Suprapubic skin (tissue), 4 donors: ENCODE measurements around the gene ARID5A.

Source experiments
- CTCF ChIP-seq, 2 donors: fragments of 200-600 bp in 1 of 2; fragments of 450-650 bp in 1 of 2; sonication (generic) in 1 of 2; IDR thresholded peaks; one replicate each; pipeline ENCODE4 v1.5.1; 2016 to 2019; ENCODE audit warnings: antibody characterized with exemption in 2 of 2, mild to moderate bottlenecking in 1 of 2, moderate library complexity in 1 of 2
- EP300 ChIP-seq: sonication (generic); formaldehyde crosslinking; IDR thresholded peaks from one replicate; pipeline ENCODE4 v1.6.1; 2017; ENCODE audit warnings: antibody characterized with exemption
- POLR2A ChIP-seq, 2 donors: fragments of 450-650 bp; IDR thresholded peaks; one replicate each; pipeline ENCODE4 v1.6.1; 2017; ENCODE audit warnings: antibody characterized with exemption in 2 of 2, mild to moderate bottlenecking in 2 of 2, moderate library complexity in 2 of 2
- POLR2AphosphoS5 ChIP-seq, 3 donors: sonication (generic); formaldehyde crosslinking; IDR thresholded peaks; one replicate each; pipeline ENCODE4 v1.6.1; 2017; ENCODE audit warnings: antibody characterized with exemption in 3 of 3

- TF ChIP-seq CTCF (IDR thresholded peaks at IDR 0.05) (no peak), POLR2A (IDR thresholded peaks at IDR 0.05) (no peak), EP300 (no peak), POLR2AphosphoS5 (IDR thresholded peaks at IDR 0.05) (no peak)
These were observed 11.2 kb downstream of the ARID5A start for GRCh38 chr2:96547731-96548171.
